Common myeloid progenitor, CD34-positive (primary cell): ENCODE results near the gene TMEM120B.

Source experiments
- CTCF ChIA-PET: fragments of 350-600 bp; sonication (Branson Sonifier 250); formaldehyde crosslinking; loops from one replicate; lab custom pipeline; 2021; ENCODE audit warnings: antibody characterized with exemption; lab: Charles Lee
- POLR2A ChIA-PET: fragments of 350-600 bp; sonication (Branson Sonifier 250); formaldehyde crosslinking; loops from one replicate; lab custom pipeline; 2021; ENCODE audit warnings: antibody characterized with exemption; lab: Charles Lee
- DNase-seq, 3 donors: peaks; one replicate each; pipeline versions ENCODE4 v3.0.0 to v3.0.0-alpha.2; 2013
- H3K27ac ChIP-seq, 2 experiments: 1 replicate in 1 of 2; 2 replicates in 1 of 2; pipeline ENCODE4 v1.7.0; 2013; ENCODE audit warnings: inconsistent platforms in 2 of 2, low read length in 2 of 2, mild to moderate bottlenecking in 2 of 2, low read depth in 1 of 2, moderate library complexity in 1 of 2; ENCODE audit not compliant: severe bottlenecking in 2 of 2, insufficient read depth in 1 of 2, poor library complexity in 1 of 2
- H3K27me3 ChIP-seq, 5 experiments: replicated peaks in 2 of 5; 1 replicate in 3 of 5; 2 replicates in 2 of 5; pipeline versions ENCODE4 v1.6.1 to v1.7.0; 2013; ENCODE audit warnings: low read length in 4 of 5, mild to moderate bottlenecking in 2 of 5, moderate library complexity in 2 of 5, inconsistent platforms in 1 of 5; ENCODE audit not compliant: insufficient read depth in 5 of 5, control insufficient read depth in 4 of 5
- H3K36me3 ChIP-seq, 4 experiments: 1 replicate in 2 of 4; 2 replicates in 2 of 4; pipeline versions ENCODE4 v1.6.1 to v1.7.0; 2013; ENCODE audit warnings: low read length in 3 of 4, control low read depth in 1 of 4, mild to moderate bottlenecking in 1 of 4; ENCODE audit not compliant: control insufficient read depth in 4 of 4, insufficient read depth in 4 of 4
- H3K4me1 ChIP-seq, 4 experiments: 1 replicate in 3 of 4; 2 replicates in 1 of 4; pipeline versions ENCODE4 v1.6.1 to v1.7.1; 2013; ENCODE audit warnings: low read length in 3 of 4, mild to moderate bottlenecking in 3 of 4, control low read depth in 1 of 4, inconsistent platforms in 1 of 4, moderate library complexity in 1 of 4; ENCODE audit not compliant: control insufficient read depth in 4 of 4, insufficient read depth in 4 of 4; ENCODE audit errors: control extremely low read depth in 1 of 4
- H3K4me3 ChIP-seq, 7 experiments: 1 replicate in 4 of 7; 2 replicates in 3 of 7; pipeline versions ENCODE4 v1.5.1 to v1.7.0; 2013; ENCODE audit warnings: mild to moderate bottlenecking in 7 of 7, low read length in 6 of 7, moderate library complexity in 6 of 7, inconsistent platforms in 2 of 7, low read depth in 2 of 7, control low read depth in 1 of 7; ENCODE audit not compliant: insufficient read depth in 4 of 7, control insufficient read depth in 1 of 7; ENCODE audit errors: extremely low read depth in 1 of 7
- H3K9me3 ChIP-seq, 5 experiments: 1 replicate in 4 of 5; 2 replicates in 1 of 5; pipeline versions ENCODE4 v1.6.1 to v1.7.1; 2013; ENCODE audit warnings: low read length in 4 of 5, mild to moderate bottlenecking in 2 of 5, inconsistent platforms in 1 of 5, low read depth in 1 of 5, moderate library complexity in 1 of 5; ENCODE audit not compliant: control insufficient read depth in 4 of 5, insufficient read depth in 2 of 5; ENCODE audit errors: control extremely low read depth in 1 of 5
- WGBS: methylation state at CpG from one replicate; pipeline ENCODE4 v1.1.5; 2013; ENCODE audit not compliant: insufficient coverage; 5-methylcytosine and 5-hydroxymethylcytosine counted together

Gene TMEM120B

DNA sequence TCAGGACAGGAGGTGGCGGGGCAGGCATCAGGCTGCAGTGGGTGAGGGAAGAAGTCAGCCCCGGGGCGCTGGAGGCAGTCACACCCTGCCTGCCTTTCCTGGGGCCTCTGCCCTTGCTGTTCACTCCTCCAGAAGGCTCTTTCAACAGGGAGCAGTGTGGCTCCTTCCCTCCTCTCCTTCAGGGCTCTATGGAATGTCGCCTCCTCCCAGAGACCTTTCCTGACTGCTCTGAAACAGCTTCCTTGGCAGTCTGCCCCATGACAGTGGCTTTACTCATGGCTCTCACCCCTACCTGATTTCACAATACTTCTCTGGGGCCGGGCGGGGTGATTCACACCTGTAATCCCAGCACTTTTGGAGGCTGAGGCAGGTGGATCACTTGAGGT lies 73.9 kb downstream of the TMEM120B start:
- H3K4me3 ChIP-seq = no peak overlapping the region
- H3K4me1 ChIP-seq = peaks cover 5 to 69% (median 65%) of the 10 kb centered on the region in 4 experiments
- WGBS = 80% methylated on average over 4 of the region's 6 CpGs
- H3K9me3 ChIP-seq = no peaks in the 10 kb centered on the region
- H3K27ac ChIP-seq = no peak overlapping the region
- ChIA-PET POLR2A (no interaction called here), CTCF (interaction anchor here (1.0 to 17.2 kb wide), 3 partner anchors 7 to 106 kb away, joined by 3 to 405 read pairs (median 4); partner anchors contain the start of gene RHOF)
- no peaks in the 10 kb centered on the region for H3K27me3 ChIP-seq
- DNase-seq = no peak
- H3K36me3 ChIP-seq = peaks cover 0 to 37% (median 3%) of the 10 kb centered on the region in 4 experiments

DNA sequence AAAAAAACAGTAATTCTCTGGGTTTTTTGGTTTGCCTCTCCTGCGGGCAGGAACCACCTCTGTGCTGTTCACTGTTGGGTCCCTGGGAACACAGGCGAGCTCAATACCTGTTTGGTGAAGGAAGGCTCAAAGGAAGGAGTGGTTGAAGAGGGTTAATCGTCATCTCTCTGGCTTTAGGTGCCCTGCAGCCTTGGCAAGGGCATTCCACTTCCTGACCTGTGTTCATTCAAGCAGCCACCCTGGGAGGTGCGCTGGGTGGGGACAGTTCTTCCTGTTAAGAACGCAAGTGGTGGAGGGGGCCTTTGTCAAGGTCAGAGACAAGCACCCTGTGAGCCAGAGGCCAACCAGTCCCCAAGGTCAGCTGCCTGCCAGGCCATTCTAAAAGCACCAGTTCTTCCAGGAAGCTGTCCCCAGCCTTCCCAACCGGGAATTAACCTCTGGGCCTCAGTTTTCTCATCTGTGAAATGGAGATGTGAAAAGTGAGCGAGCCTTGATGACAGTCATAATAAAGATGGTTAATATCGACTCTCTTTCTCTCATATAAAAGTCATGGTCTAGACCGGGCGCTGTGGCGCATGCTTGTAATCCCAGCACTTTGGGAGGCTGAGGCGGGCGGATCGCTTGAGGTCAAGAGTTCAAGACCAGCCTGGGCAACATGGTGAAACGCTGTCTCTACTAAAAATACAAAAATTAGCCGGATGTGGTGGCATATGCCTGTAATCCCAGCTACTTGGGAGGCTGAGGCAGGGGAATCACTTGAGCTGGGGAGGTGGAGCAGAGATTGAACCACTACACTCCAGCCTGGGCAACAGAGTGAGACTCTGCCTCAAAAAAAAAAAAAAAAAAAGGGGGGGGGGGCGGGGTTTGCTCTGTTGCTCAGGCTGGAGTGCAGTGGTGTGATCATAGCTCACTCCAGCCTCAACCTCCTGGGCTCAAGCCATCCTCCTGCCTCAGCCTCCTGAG lies 74.8 kb downstream of the TMEM120B start:
- Histone ChIP-seq H3K36me3 (peaks cover 0 to 39% (median 3%) of the 10 kb centered on the region in 4 experiments), H3K4me1 (peaks cover 5 to 69% (median 65%) of the 10 kb centered on the region in 4 experiments), H3K9me3 (no peaks in the 10 kb centered on the region), H3K27me3 (no peaks in the 10 kb centered on the region), H3K4me3 (no peak overlapping the region), H3K27ac (peak overlapping the region in 1 of 2 experiments; percentile 95)
- POLR2A ChIA-PET = interaction anchor here (0.6 kb wide), 1 partner anchor 18 kb away, joined by 3 read pairs; no protein-coding TSS in a partner anchor
- DNase-seq = no peak
- 76% methylated on average over 13 of the region's 17 CpGs for WGBS
- CTCF ChIA-PET = interaction anchor here (0.7 to 17.2 kb wide), 8 partner anchors 6 to 106 kb away, joined by 3 to 405 read pairs (median 3); partner anchors contain the start of gene RHOF

DNA sequence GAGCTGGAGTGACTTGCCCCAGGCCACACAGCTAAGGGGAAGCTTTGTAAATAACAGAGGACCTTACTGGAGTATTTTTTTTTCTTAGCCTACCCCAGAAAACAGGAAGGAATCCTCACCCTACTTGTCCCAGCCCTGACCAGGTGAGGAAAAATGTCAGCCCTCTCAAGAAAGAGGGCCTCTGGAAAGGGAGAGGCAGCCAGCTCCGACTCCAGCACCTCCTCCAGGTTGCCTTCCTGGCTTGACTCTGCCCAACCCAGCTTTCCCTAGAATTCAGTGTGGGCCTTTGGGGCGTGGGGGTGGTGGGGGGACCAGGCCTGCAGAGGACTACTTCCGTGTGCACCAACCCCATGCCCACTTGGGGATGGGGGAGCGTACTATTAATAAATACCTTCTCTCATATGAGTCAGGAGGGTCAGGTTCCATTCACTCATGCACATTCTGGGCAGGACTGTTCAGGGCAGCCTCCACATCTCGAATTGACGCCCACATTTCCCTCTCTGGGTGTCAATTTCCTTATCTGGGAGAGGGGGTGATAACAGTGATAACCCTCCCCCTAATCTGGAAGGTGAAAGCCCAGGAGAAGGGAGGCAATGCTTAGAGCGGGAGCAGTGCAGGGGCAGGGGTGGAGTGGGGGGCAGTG lies 75.7 kb downstream of the TMEM120B start:
- peak overlapping the region in 1 of 2 experiments; percentile 95 for H3K27ac ChIP-seq
- 68% methylated on average over 5 of the region's 7 CpGs for WGBS
- peak overlapping the region in 2 of 7 experiments; percentile 19 to 63 for H3K4me3 ChIP-seq

DNA sequence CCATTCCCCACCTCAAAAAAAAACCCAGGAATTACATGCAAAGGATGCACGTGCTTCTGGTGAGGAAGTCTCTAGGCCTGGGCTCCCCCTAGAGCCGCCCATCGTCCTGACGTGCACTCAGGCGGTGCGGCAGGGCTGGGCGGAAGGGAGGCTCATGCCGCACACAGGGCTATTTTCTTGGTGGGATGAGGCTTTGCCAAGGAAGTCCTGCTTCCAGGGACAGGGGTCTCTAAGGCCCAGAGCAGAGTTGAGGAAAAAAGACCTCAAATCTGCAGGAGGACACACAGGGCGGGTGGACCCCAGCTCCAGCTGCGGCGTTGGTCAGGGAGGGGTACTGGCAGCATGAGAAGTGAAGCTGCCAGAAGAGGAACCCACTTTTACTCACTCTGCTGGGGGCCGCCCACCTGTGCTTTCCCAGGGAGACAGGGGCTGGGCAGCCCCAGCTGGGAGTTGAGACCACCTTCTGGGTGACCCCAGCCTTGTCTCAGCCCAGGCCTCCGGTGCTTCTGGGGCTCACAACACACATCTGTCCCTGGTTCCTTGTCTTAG lies 76.8 kb downstream of the TMEM120B start:
- Histone ChIP-seq H3K36me3 (peaks cover 0 to 38% (median 3%) of the 10 kb centered on the region in 4 experiments), H3K4me3 (peak overlapping the region in 6 of 7 experiments; percentile 13 to 70 (median 56)), H3K27me3 (no peaks in the 10 kb centered on the region), H3K27ac (peak overlapping the region; percentile 89 to 95), H3K4me1 (peaks cover 5 to 82% (median 72%) of the 10 kb centered on the region in 4 experiments), H3K9me3 (no peaks in the 10 kb centered on the region)
- ChIA-PET POLR2A (interaction anchor here (0.5 to 1.3 kb wide), 8 partner anchors 8 to 300 kb away, joined by 3 to 9 read pairs (median 3); partner anchors contain the start of gene TMEM120B), CTCF (interaction anchor here (0.9 to 12.8 kb wide), 7 partner anchors 8 to 91 kb away, joined by 3 to 405 read pairs (median 7); partner anchors contain the start of gene TMEM120B)
- WGBS = 0% methylated on average over 12 of the region's 13 CpGs
- peak; percentile 61 to 78 (median 73) for DNase-seq

More for the DNA sequence above, 75.7 kb downstream of the TMEM120B start:
- POLR2A ChIA-PET = interaction anchor here (0.6 kb wide), 2 partner anchors 17 to 301 kb away, joined by 3 read pairs; no protein-coding TSS in a partner anchor
- CTCF ChIA-PET = interaction anchor here (0.7 to 12.8 kb wide), 7 partner anchors 8 to 105 kb away, joined by 3 to 405 read pairs (median 3); no protein-coding TSS in a partner anchor
- H3K36me3 ChIP-seq = peaks cover 0 to 41% (median 3%) of the 10 kb centered on the region in 4 experiments
- DNase-seq = no peak
- no peaks in the 10 kb centered on the region for H3K9me3 ChIP-seq
- no peaks in the 10 kb centered on the region for H3K27me3 ChIP-seq
- H3K4me1 ChIP-seq = peaks cover 5 to 72% (median 65%) of the 10 kb centered on the region in 4 experiments

DNA sequence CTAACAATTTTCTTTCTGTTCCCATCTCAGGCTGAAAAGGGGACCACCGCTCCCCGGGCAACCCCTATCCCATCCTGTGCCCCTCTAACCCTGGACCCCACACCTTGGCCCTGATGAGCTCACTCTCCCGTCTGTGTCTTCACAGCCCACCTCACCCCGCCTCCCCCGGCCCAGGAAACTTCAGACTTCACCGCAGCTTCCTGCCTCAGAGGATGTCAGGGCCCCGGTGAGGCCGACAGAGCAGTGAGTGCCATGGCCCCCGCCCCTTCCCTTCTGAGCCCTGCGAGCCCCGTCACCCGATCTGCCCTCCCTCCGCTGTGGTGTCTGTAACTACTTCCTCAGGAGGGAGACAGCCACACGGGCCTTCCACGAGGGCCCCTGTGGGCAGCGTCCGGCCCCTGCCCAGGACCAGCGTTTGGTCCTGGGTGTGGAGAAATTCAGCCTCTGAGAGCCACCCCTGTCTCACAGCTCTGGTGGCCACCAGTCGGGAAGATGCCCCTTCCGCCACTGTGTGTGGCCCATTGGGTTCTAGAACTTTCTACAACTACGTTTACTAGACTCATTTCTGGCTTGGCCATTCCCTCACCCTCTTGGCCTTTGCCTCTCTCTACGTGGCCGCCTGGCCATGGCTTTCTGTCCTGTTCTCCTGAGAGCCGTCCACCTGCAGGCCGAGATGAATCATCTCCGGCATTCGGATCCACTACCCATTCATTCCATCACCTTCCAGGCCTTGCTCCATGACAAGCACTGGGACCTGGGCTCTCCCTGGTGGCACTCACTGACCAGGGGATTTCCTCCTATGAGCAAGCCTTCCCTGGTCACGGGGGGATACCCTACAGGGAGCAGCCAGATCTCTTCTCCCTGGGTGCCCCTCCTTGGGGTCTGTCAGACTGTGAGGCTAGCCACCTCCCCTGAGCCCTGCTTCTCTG lies 77.5 kb downstream of the TMEM120B start:
- DNase-seq = peak; percentile 93 to 99 (median 97)
- 28% methylated on average over 23 of the region's 28 CpGs for WGBS
- Histone ChIP-seq H3K27me3 (no peaks in the 10 kb centered on the region), H3K36me3 (peaks cover 0 to 31% (median 3%) of the 10 kb centered on the region in 4 experiments), H3K9me3 (no peaks in the 10 kb centered on the region), H3K4me1 (peaks cover 5 to 88% (median 80%) of the 10 kb centered on the region in 4 experiments), H3K27ac (peak overlapping the region; percentile 89 to 95), H3K4me3 (peak overlapping the region in 6 of 7 experiments; percentile 13 to 70 (median 56))
- CTCF ChIA-PET = interaction anchor here (0.9 to 12.8 kb wide), 7 partner anchors 8 to 92 kb away, joined by 3 to 405 read pairs (median 7); partner anchors contain the start of gene TMEM120B
- POLR2A ChIA-PET = interaction anchor here (0.5 to 1.3 kb wide), 8 partner anchors 8 to 201 kb away, joined by 3 to 9 read pairs (median 4); partner anchors contain the start of gene TMEM120B
